Keratinocyte (primary cell): ENCODE results near the gene INPP4B. TPM values are rescaled to one million over a fixed set of nuclear protein-coding genes. Genes with fewer than 3 reads are reported as not detected.
A peak's percentile ranks its signal among the peaks of the same experiment; 100 is the strongest.

Source experiments
- DNase-seq: peaks from one replicate; pipeline ENCODE4 v3.0.0-alpha.2; 2011; ENCODE audit warnings: low read depth, missing footprints, low spot score
- FAIRE-seq: peaks from 2 replicates; lab custom pipeline; 2011; peaks lifted over from hg19 to GRCh38; lab: Jason Lieb, UNC
- H2AFZ ChIP-seq: 2 replicates; pipeline ENCODE4 v1.6.0; 2012; ENCODE audit warnings: low read length, control low read depth, inconsistent platforms; ENCODE audit not compliant: control insufficient read depth
- H3K27ac ChIP-seq: 2 replicates; pipeline ENCODE4 v1.5.1; 2011; ENCODE audit warnings: low read length; ENCODE audit not compliant: control insufficient read depth, insufficient read depth
- H3K27me3 ChIP-seq: 3 replicates; pipeline ENCODE4 v1.6.0; 2011; ENCODE audit warnings: low read length; ENCODE audit not compliant: control insufficient read depth, insufficient read depth; ENCODE audit errors: extremely low read depth
- H3K36me3 ChIP-seq, 2 experiments: 2 replicates in 1 of 2; 3 replicates in 1 of 2; pipeline ENCODE4 v1.5.1; 2011; ENCODE audit warnings: low read length in 2 of 2, mild to moderate bottlenecking in 1 of 2; ENCODE audit not compliant: control insufficient read depth in 2 of 2, insufficient read depth in 2 of 2; ENCODE audit errors: extremely low read depth in 1 of 2
- H3K4me1 ChIP-seq: 3 replicates; pipeline ENCODE4 v1.5.1; 2011; ENCODE audit warnings: low read length; ENCODE audit not compliant: control insufficient read depth, insufficient read depth; ENCODE audit errors: extremely low read depth
- H3K4me2 ChIP-seq: 3 replicates; pipeline ENCODE4 v1.6.0; 2011; ENCODE audit warnings: low read depth, low read length; ENCODE audit not compliant: control insufficient read depth, insufficient read depth; ENCODE audit errors: extremely low read depth
- H3K4me3 ChIP-seq, 3 experiments: fragments of 200-600 bp in 1 of 3; sonication (generic) in 1 of 3; 2 replicates in 2 of 3; 3 replicates in 1 of 3; pipeline ENCODE4 v1.5.1; 2011 to 2016; ENCODE audit warnings: low read length in 3 of 3, mild to moderate bottlenecking in 3 of 3, control low read depth in 2 of 3, inconsistent platforms in 1 of 3, low read depth in 1 of 3, mixed read lengths in 1 of 3, mixed run types in 1 of 3, moderate library complexity in 1 of 3; ENCODE audit not compliant: control insufficient read depth in 2 of 3, insufficient read depth in 2 of 3; ENCODE audit errors: extremely low read depth in 1 of 3
- H3K79me2 ChIP-seq: 2 replicates; pipeline ENCODE4 v1.6.0; 2012; ENCODE audit warnings: low read length; ENCODE audit not compliant: control insufficient read depth, insufficient read depth
- H3K9ac ChIP-seq: 3 replicates; pipeline ENCODE4 v1.6.0; 2011; ENCODE audit warnings: low read length; ENCODE audit not compliant: control insufficient read depth, insufficient read depth; ENCODE audit errors: extremely low read depth
- H3K9me1 ChIP-seq: 3 replicates; pipeline ENCODE4 v1.6.0; 2011; ENCODE audit warnings: low read length; ENCODE audit not compliant: control insufficient read depth, insufficient read depth; ENCODE audit errors: extremely low read depth
- H3K9me3 ChIP-seq: 2 replicates; pipeline ENCODE4 v1.5.1; 2012; ENCODE audit warnings: low read depth, low read length; ENCODE audit not compliant: control insufficient read depth
- H4K20me1 ChIP-seq: 3 replicates; pipeline ENCODE4 v1.6.0; 2011; ENCODE audit warnings: low read length; ENCODE audit not compliant: control insufficient read depth, insufficient read depth; ENCODE audit errors: extremely low read depth
- EZH2 ChIP-seq: IDR thresholded peaks from one replicate; pipeline ENCODE4 v1.6.1; 2012; ENCODE audit warnings: inconsistent platforms, mild to moderate bottlenecking, low read length, moderate library complexity
- dilution Hi-C: fragments of 300-500 bp; cut with MboI; formaldehyde crosslinking; loops from one replicate; pipeline ENCODE4 v1.7.0; 2020; ENCODE audit warnings: low sequenced_read_pairs; ENCODE audit not compliant: extremely low pct_ligation_motif_present
- polyA plus RNA-seq, 5 experiments: library from polyadenylated mRNA; depleted of rRNA in 3 of 5; stranded (reverse) in 3 of 5; stranded (forward) in 1 of 5; unstranded in 1 of 5; fragments of >200 nt; gene quantifications; 1 replicate in 1 of 5; 2 replicates in 3 of 5; 3 replicates in 1 of 5; pipeline versions ENCODE4 v1.2.1 to v1.2.3, GENCODE V29; 2011 to 2012; ENCODE audit warnings: missing spikeins in 2 of 5, low read depth in 1 of 5, low replicate concordance in 1 of 5
- TF ChIP-seq, protein P1 (sequence below), 3 experiments: IDR thresholded peaks in 1 of 3; conservative IDR thresholded peaks in 1 of 3; optimal IDR thresholded peaks in 1 of 3; 2 replicates in 2 of 3; 3 replicates in 1 of 3; pipeline versions ENCODE3 to v1.5.1; 2011; ENCODE audit warnings: low read length in 3 of 3, mild to moderate bottlenecking in 3 of 3, moderate library complexity in 2 of 3, control low read depth in 1 of 3, inconsistent platforms in 1 of 3; ENCODE audit not compliant: insufficient read depth in 2 of 3; ENCODE audit errors: extremely low read depth in 1 of 3

Gene INPP4B
- polyA plus RNA-seq, 1 donor (not counting 4 experiments of a cell fraction or from before 2014, with no cell fraction given): 50.2 TPM

DNA sequence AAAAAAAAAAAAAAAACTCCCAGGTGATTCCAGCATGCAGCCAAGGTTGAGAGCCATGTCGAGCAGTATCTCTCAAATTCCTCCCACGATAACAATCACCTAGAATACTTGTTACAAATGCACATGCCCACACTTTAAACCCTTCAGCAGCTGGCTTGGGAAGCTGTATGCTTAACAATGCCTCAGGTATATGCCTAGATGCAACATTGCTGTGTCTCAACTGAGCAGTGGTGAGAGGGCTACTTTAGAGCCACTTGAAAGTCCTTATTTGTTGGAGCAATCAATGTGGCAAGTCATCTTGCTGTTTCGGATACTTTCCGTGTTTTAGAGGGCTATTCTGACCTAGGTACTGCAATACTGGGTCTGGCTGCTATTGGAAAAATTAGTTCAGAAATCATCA lies 487.4 kb downstream of the INPP4B start:
- H2AFZ ChIP-seq: no peak overlapping the region
- peaks cover 0 to 6% of the 10 kb centered on the region in 2 experiments for H3K36me3 ChIP-seq
- H3K9me3 ChIP-seq: no peaks in the 10 kb centered on the region
- H3K4me2 ChIP-seq: no peak overlapping the region
- peaks cover 19% of the 10 kb centered on the region for H3K4me1 ChIP-seq
- no peak overlapping the region for H3K4me3 ChIP-seq
- H3K27ac ChIP-seq: no peak overlapping the region
- no peaks in the 10 kb centered on the region for H3K27me3 ChIP-seq
- no peak overlapping the region for H3K9ac ChIP-seq
- DNase-seq (no peak), FAIRE-seq (peak; percentile 69)
- peaks cover 98% of the 10 kb centered on the region for H3K79me2 ChIP-seq
- dilution Hi-C loops: no loop called here
- no peaks in the 10 kb centered on the region for H4K20me1 ChIP-seq
- H3K9me1 ChIP-seq: peaks cover 2% of the 10 kb centered on the region
- TF ChIP-seq EZH2: no peak
- TF ChIP-seq, protein P1, sequence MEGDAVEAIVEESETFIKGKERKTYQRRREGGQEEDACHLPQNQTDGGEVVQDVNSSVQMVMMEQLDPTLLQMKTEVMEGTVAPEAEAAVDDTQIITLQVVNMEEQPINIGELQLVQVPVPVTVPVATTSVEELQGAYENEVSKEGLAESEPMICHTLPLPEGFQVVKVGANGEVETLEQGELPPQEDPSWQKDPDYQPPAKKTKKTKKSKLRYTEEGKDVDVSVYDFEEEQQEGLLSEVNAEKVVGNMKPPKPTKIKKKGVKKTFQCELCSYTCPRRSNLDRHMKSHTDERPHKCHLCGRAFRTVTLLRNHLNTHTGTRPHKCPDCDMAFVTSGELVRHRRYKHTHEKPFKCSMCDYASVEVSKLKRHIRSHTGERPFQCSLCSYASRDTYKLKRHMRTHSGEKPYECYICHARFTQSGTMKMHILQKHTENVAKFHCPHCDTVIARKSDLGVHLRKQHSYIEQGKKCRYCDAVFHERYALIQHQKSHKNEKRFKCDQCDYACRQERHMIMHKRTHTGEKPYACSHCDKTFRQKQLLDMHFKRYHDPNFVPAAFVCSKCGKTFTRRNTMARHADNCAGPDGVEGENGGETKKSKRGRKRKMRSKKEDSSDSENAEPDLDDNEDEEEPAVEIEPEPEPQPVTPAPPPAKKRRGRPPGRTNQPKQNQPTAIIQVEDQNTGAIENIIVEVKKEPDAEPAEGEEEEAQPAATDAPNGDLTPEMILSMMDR (optimal IDR thresholded peaks at IDR 0.05 in 1 of 3, IDR thresholded peaks at IDR 0.05 in 1 of 3, conservative IDR thresholded peaks at IDR 0.05 in 1 of 3; ENCODE audit: extremely low read depth in 1 of 3, insufficient read depth in 2 of 3, low read length in 3 of 3): no peak

DNA sequence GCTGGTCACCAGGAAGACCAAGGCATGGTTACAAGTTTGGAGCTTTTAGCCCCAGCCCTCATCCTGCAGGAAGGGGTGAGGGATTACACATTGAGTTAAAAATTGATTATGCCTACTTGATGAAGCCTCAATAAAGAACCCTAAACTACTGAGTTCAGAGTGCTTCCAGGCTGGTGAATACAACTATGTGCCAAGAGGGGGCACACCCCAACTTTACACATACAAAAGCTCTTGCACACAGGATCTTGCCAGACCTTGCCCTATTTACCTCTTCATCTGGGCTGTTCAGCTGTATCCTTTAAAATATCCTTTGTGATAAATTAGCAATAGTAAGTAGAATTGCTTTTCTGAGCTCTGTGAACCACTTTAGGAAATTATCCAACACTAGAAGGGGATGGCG lies 489.3 kb downstream of the INPP4B start:
- dilution Hi-C loops: no loop called here
- TF ChIP-seq EZH2: no peak
- TF ChIP-seq, protein P1 (optimal IDR thresholded peaks at IDR 0.05 in 1 of 3, IDR thresholded peaks at IDR 0.05 in 1 of 3, conservative IDR thresholded peaks at IDR 0.05 in 1 of 3; ENCODE audit: extremely low read depth in 1 of 3, insufficient read depth in 2 of 3, low read length in 3 of 3): peak in 1 of 3 experiments; percentile 3
- peaks cover 28% of the 10 kb centered on the region for H3K4me1 ChIP-seq
- peaks cover 99% of the 10 kb centered on the region for H3K79me2 ChIP-seq
- DNase-seq: no peak
- peaks cover 1 to 6% of the 10 kb centered on the region in 2 experiments for H3K36me3 ChIP-seq
- H3K27me3 ChIP-seq: no peaks in the 10 kb centered on the region
- H4K20me1 ChIP-seq: no peaks in the 10 kb centered on the region
- no peak overlapping the region for H3K27ac ChIP-seq
- no peaks in the 10 kb centered on the region for H3K9me3 ChIP-seq
- no peak overlapping the region for H2AFZ ChIP-seq
- peaks cover 2% of the 10 kb centered on the region for H3K9me1 ChIP-seq
- no peak overlapping the region for H3K4me2 ChIP-seq
- H3K9ac ChIP-seq: no peak overlapping the region
- FAIRE-seq: peak; percentile 17
- no peak overlapping the region for H3K4me3 ChIP-seq
